Fibroblast of lung (primary cell): Measurements from ENCODE around the gene SCG3. TPM values are rescaled to one million over a fixed set of nuclear protein-coding genes. Genes with fewer than 3 reads are reported as not detected.

Experiments
- DNase-seq, 2 donors: peaks; one replicate each; pipeline versions ENCODE4 v3.0.0 to v3.0.0-alpha.2; 2010; ENCODE audit warnings: low read depth in 2 of 2
- H2AFZ ChIP-seq: 2 replicates; pipeline ENCODE4 v1.5.1; 2012; ENCODE audit warnings: low read length, control low read depth, inconsistent platforms
- H3K27ac ChIP-seq: 2 replicates; pipeline ENCODE4 v1.5.1; 2011; ENCODE audit warnings: low read length, control low read depth; ENCODE audit not compliant: insufficient read depth
- H3K27me3 ChIP-seq: 2 replicates; pipeline ENCODE4 v1.5.1; 2011; ENCODE audit warnings: mild to moderate bottlenecking, low read length; ENCODE audit not compliant: control insufficient read depth, insufficient read depth
- H3K36me3 ChIP-seq: 2 replicates; pipeline ENCODE4 v1.5.1; 2011; ENCODE audit warnings: low read length; ENCODE audit not compliant: control insufficient read depth, insufficient read depth
- H3K4me1 ChIP-seq: 2 replicates; pipeline ENCODE4 v1.5.1; 2011; ENCODE audit warnings: low read length; ENCODE audit not compliant: control insufficient read depth, insufficient read depth; ENCODE audit errors: extremely low read depth
- H3K4me2 ChIP-seq: 2 replicates; pipeline ENCODE4 v1.5.1; 2011; ENCODE audit warnings: low read length, control low read depth; ENCODE audit not compliant: insufficient read depth; ENCODE audit errors: extremely low read depth
- H3K4me3 ChIP-seq, 4 experiments: fragments of 200-600 bp in 1 of 4; sonication (generic) in 1 of 4; replicated peaks in 1 of 4; 2 replicates each; pipeline ENCODE4 v1.5.1; 2011 to 2016; ENCODE audit warnings: low read length in 4 of 4, low read depth in 3 of 4, mild to moderate bottlenecking in 3 of 4, control low read depth in 2 of 4, inconsistent platforms in 1 of 4, mixed read lengths in 1 of 4; ENCODE audit not compliant: insufficient read depth in 1 of 4; ENCODE audit errors: control extremely low read depth in 1 of 4
- H3K79me2 ChIP-seq: 2 replicates; pipeline ENCODE4 v1.5.1; 2012; ENCODE audit warnings: mild to moderate bottlenecking, low read length, inconsistent platforms; ENCODE audit not compliant: control insufficient read depth, insufficient read depth
- H3K9ac ChIP-seq: 2 replicates; pipeline ENCODE4 v1.5.1; 2011; ENCODE audit warnings: mild to moderate bottlenecking, low read length, control low read depth; ENCODE audit not compliant: insufficient read depth
- H3K9me3 ChIP-seq: 2 replicates; pipeline ENCODE4 v1.5.1; 2012; ENCODE audit warnings: low read depth, low read length; ENCODE audit not compliant: control insufficient read depth, insufficient read depth
- H4K20me1 ChIP-seq: 2 replicates; pipeline ENCODE4 v1.5.1; 2011; ENCODE audit warnings: low read length; ENCODE audit not compliant: control insufficient read depth, insufficient read depth; ENCODE audit errors: extremely low read depth
- CTCF ChIP-seq, 2 donors: IDR thresholded peaks in 1 of 2; conservative IDR thresholded peaks in 1 of 2; 1 replicate in 1 of 2; 2 replicates in 1 of 2; pipeline ENCODE4 v1.5.1; 2011 to 2012; ENCODE audit warnings: low read length in 2 of 2, control low read depth in 1 of 2, inconsistent platforms in 1 of 2, low read depth in 1 of 2, mild to moderate bottlenecking in 1 of 2
- EZH2 ChIP-seq: IDR thresholded peaks from 2 replicates; pipeline ENCODE4 v1.5.1; 2012; ENCODE audit warnings: low read length, control low read depth, mild to moderate bottlenecking; ENCODE audit errors: missing control alignments
- polyA plus RNA-seq, 2 donors: library from polyadenylated mRNA; depleted of rRNA in 1 of 2; stranded (reverse) in 1 of 2; unstranded in 1 of 2; fragments of >200 nt; gene quantifications; 2 replicates each; pipeline ENCODE4 v1.2.1, GENCODE V29; 2011 to 2012; ENCODE audit warnings: missing spikeins in 1 of 2
- total RNA-seq: library from RNA; depleted of rRNA; stranded (reverse); fragments of >200 nt; gene quantifications from 2 replicates; pipeline ENCODE4 v1.2.1, GENCODE V29; 2014

Gene SCG3
- total and polyA plus RNA-seq, 2 donors (not counting 1 experiment from before 2014, with no cell fraction given) = not detected

GRCh38 chr15:51658664-51659063, 22.6 kb upstream of the SCG3 start:
- H3K9ac ChIP-seq = no peak overlapping the region
- DNase-seq = no peak
- H3K36me3 ChIP-seq = no peaks in the 10 kb centered on the region
- H2AFZ ChIP-seq = no peak overlapping the region
- no peaks in the 10 kb centered on the region for H3K79me2 ChIP-seq
- no peak overlapping the region for H3K27ac ChIP-seq
- no peak overlapping the region for H3K4me2 ChIP-seq
- no peaks in the 10 kb centered on the region for H4K20me1 ChIP-seq
- no peaks in the 10 kb centered on the region for H3K27me3 ChIP-seq
- H3K4me1 ChIP-seq = no peaks in the 10 kb centered on the region
- H3K4me3 ChIP-seq = no peak overlapping the region
- TF ChIP-seq EZH2 = no peak
- no peak for TF ChIP-seq CTCF (conservative IDR thresholded peaks at IDR 0.05 in 1 of 2, IDR thresholded peaks at IDR 0.05 in 1 of 2; ENCODE audit: low read depth in 1 of 2, low read length in 2 of 2)
- no peaks in the 10 kb centered on the region for H3K9me3 ChIP-seq

DNA sequence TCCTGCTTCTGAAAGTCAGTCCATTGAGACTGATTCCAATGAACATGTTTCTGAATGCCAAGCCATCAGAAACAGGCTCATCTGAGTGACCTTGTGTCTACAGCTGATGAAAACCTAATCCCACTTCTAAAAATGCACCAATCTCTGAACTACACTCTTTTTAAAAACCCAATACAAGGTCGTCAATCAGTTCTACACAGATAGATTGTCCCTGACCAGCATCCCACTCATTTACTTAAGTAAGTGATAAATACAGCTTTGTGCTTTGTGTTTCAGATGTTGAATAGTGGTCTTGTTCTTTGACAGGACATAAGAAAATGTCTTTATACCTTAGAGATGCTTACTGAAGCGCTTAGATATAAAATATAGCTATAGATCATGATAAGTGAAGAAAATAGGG, 20.2 kb upstream of the SCG3 start:
- no peaks in the 10 kb centered on the region for H3K9me3 ChIP-seq
- no peak for DNase-seq
- TF ChIP-seq EZH2 (no peak), CTCF (conservative IDR thresholded peaks at IDR 0.05 in 1 of 2, IDR thresholded peaks at IDR 0.05 in 1 of 2; ENCODE audit: low read depth in 1 of 2, low read length in 2 of 2) (no peak)
- H4K20me1 ChIP-seq = no peaks in the 10 kb centered on the region
- H3K9ac ChIP-seq = no peak overlapping the region
- no peaks in the 10 kb centered on the region for H3K4me1 ChIP-seq
- H3K27me3 ChIP-seq = no peaks in the 10 kb centered on the region
- no peak overlapping the region for H3K4me3 ChIP-seq
- no peak overlapping the region for H3K27ac ChIP-seq
- H3K36me3 ChIP-seq = no peaks in the 10 kb centered on the region
- H3K79me2 ChIP-seq = no peaks in the 10 kb centered on the region
- no peak overlapping the region for H3K4me2 ChIP-seq
- H2AFZ ChIP-seq = no peak overlapping the region

GRCh38 chr15:51667478-51667877, 13.8 kb upstream of the SCG3 start:
- H3K27ac ChIP-seq = no peak overlapping the region
- H2AFZ ChIP-seq = no peak overlapping the region
- no peak overlapping the region for H3K4me2 ChIP-seq
- H3K27me3 ChIP-seq = peaks cover 2% of the 10 kb centered on the region
- DNase-seq = no peak
- no peaks in the 10 kb centered on the region for H3K9me3 ChIP-seq
- H4K20me1 ChIP-seq = no peaks in the 10 kb centered on the region
- H3K4me1 ChIP-seq = no peaks in the 10 kb centered on the region
- no peaks in the 10 kb centered on the region for H3K79me2 ChIP-seq
- H3K4me3 ChIP-seq = no peak overlapping the region
- no peak overlapping the region for H3K9ac ChIP-seq
- no peaks in the 10 kb centered on the region for H3K36me3 ChIP-seq
- TF ChIP-seq EZH2 = no peak
- no peak for TF ChIP-seq CTCF (conservative IDR thresholded peaks at IDR 0.05 in 1 of 2, IDR thresholded peaks at IDR 0.05 in 1 of 2; ENCODE audit: low read depth in 1 of 2, low read length in 2 of 2)
